NCI-H146 treated with DMSO at 0.1 percent for 48 hours (cell line): ENCODE results near the gene LLGL1.

Experiments
- DNase-seq: peaks from one replicate; lab custom pipeline; 2025; ENCODE audit not compliant: unreplicated experiment; lab: John Stamatoyannopoulos, UW

The LLGL1 gene

DNA sequence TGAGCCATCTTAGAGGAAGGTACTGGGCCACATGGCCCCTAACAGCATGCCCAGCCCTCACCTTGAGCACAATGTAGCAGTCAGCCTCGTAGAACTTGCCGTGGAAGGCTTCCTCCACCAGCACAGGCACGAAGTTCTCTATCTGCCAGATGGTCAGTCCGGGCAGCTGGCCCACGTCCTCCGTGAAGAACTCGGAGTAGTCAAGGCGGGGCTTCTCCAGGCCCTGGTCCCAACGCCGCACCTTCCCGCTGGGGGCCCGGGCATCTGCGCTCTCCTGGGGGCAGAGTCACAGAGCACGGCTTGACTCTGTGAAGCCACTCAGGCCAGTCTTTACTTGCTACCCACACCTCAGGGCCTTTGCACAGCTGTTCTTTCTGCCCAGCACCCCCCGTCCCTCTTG, 25.8 kb downstream of the LLGL1 start:
- DNase-seq, result no peak

DNA sequence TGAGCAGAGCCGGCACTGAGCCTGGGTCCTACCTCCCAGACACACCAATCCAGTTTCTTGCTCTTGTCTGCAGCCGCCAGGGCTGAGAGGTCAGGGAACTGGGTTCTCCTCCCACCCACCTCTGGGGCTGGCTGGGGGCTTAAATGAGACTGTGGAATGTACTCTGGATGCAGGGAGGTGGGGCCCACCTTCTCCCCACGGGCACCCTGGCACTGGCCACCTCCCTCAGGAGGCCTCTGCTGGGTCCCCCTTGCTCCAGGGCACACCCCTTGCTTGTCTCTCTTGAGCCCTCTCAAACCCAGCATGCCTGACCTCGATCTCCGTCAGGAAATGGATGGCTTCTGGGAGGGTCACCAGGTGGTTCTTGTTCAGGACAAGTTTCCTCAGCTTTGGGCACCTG, 26.7 kb downstream of the LLGL1 start:
- no peak for DNase-seq

DNA sequence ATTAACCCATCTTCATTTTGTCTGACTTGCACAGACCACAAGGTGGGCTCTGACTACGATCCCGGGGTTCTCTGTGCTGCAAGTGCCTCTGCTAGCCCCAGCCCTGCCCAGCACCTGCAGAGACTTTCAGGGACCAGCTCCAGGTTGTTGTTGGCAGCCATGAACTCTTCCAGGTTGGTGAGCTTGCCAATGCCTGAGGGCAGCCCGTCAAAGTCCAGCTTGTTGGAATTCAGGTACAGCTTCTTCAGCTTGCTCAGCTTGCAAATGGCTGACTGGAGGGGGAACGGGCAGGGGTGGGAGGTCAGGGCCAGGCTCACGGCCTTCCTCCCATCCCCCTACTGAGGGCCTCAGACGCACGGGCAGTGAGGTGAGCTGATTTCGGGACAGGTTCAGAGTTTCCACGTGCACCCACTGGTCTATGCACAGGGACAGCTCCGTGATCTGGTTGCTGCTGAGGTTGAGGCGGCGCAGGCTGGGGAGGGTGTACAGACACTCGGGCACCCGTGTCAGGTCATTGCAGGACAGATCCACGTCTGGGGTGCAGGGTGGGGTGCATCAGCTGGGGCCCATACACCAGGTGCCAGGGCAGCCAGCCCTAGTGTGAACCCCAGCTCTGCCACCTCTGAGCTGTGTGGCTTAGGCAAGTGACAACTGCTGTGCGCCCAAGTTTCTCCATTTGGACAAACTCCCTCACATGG, 27.9 kb downstream of the LLGL1 start:
- DNase-seq, result no peak

DNA sequence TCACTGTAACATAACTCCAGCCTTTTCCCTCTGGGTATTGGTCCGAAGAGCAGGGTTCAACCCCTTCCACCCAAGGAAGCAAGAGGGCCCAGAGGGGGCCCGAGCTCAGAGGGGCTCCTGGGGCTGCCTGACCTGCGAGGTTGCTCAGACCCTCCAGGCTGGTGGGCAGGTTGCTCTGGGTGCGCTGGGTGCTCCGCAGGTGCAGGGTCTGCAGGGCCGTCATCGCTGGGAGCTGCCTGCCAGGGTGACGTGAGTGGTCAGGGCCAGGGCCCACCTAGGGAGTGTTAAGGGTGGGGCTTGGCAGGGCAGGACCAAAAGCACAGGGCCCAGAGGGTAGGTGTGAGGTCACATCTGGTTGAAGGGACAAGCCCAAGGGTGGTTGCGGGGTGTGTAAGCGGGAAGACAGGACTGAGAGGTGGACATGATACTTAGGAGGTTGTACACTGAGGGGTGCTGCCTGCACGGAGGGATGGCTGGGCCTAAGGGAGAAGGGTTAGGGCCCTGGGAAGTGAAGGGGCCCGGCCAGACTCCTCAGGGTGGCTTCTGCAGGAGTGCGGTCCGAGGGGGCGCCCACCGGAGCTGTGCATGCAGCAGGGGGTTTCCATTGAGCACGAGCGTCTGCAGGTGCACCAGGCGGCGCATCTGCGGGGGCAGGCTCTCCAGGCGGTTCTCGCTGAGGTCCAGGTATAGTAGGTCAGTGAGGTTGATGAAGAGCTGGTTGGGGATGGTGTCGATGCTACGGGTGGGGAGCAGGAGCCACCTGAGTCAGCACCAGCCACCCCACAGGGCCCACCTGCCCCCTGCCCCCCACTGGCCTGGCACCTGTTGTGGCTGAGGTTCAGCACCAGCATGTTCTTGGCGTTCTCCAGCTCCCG, 28.7 kb downstream of the LLGL1 start:
- DNase-seq, result no peak

DNA sequence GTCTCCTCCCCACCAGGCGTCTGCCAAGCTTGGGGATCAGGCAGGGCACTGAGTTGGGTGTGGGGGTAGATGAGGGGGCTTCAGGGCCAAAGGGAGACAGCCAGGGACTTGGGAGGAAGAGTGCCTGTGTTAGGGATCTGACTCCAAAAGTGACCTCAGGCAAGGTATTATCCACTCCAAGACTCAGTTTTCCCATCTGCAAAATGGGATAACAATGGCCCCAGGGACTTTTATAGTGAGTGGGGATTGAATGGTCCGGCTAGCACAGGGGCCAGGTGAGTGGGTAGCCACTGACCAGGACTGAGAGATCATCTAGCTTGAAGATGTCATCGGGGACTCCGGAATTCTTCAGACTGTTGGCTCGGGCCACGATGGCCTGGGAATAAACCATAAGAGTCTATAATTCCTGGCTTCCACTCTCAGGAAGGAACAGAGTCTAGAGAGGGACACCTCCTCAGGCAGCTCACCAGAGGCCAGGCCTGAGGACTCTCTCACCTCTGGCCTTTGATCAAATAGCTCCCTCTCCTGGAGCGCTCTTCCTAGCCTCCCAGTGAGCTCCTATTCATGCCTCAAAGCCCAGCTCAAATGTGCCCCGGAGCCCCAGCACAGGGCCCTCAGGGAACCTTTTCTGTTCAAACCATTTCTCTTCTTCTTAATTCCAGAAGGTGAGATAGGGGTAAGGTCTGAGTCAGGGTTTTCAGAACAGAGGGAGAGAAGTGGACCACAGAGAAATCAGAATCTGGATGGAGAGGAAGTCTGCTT, 29.6 kb downstream of the LLGL1 start:
- no peak for DNase-seq

DNA sequence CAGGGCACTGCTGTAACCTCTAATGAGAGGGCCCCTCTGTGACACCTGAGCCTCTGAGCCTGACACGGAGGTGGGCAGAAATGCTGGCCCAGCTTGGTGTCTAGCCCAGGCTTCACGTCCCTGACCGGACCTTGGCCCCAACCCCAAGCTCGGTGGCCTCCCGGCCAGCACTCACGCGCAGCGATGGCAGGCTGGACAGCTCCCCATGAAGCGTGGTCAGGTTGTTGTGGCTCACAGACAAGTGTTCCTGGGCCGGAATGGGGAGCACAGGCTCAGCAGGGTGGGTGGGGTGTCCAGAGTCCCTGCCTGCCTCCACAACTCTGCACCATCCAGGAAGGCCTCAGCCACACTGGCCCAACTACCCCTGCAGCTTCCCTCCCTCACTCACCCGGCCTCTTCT, 30.9 kb downstream of the LLGL1 start:
- no peak for DNase-seq

DNA sequence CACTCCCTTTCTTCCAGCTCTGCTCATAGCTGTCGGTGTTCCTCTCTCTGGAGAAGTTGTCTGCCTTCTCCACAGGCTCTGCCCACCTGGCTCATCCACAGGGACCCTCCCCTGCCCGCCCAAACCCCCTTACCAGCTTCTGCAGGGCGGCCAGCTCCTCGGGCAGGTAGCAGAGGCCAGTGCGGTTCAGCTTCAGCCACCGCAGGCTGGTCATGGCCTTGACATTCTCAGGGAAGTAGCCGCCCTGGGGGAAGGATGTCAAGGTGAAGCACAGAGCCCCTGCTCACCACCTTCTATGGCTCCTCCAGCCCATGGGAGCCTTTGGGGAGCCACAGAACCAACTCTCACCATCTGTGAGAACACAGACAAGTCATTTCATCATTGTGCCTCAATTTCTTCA, 31.3 kb downstream of the LLGL1 start:
- DNase-seq, result no peak

DNA sequence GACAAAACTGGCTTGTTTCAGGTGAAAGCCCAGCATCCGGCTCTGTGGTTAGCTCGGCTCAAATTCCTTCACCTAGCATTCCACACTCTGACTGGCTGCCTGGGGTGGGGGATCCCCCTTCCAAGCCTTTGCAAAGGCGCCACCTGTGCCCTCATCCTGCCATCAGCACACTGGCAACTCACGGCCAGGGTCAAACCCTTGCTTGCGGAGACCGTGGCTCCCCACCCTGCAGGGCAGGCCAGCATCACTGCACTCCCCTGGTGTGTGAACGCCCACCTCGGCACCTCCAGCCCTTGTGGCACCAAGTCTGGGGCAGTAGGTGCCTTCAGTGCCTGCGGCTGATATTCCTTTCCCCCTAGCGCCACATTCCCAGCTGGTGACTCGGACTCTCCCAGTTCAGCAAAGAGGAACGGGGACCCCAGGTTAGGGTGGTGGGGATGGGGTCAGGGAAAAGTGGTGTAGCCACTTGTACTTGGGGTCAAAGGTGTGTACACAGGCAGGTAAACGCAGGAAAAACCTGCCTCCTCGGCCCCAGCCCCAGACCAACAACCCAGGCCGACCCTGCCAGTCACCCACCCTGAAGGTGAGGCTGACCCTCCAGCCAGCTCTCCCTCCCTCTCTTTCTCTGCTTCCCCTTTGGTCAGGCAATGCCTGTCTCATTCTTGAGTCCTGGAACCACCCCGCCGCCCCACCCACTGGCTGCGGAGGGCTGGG, 32.0 kb downstream of the LLGL1 start:
- DNase-seq, result no peak

DNA sequence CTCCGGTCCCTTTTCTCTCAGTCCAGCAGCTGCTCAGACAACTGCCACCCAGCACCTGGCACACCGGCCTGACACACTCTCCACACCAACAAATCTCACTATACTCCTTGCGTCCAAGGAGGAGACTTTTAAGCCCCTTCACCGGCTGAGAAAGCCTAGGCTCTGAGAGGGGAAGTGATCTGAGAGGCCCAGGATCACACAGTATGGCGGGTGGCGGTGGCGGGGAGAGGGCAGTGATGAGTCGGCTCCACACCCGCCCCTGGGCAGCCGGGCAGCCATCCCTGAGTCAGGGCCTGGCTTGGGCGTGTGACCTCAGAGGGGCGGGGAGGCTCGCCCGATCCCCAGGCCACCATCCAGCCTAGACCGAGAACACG, 32.5 kb downstream of the LLGL1 start:
- DNase-seq, result peak; percentile 45

DNA sequence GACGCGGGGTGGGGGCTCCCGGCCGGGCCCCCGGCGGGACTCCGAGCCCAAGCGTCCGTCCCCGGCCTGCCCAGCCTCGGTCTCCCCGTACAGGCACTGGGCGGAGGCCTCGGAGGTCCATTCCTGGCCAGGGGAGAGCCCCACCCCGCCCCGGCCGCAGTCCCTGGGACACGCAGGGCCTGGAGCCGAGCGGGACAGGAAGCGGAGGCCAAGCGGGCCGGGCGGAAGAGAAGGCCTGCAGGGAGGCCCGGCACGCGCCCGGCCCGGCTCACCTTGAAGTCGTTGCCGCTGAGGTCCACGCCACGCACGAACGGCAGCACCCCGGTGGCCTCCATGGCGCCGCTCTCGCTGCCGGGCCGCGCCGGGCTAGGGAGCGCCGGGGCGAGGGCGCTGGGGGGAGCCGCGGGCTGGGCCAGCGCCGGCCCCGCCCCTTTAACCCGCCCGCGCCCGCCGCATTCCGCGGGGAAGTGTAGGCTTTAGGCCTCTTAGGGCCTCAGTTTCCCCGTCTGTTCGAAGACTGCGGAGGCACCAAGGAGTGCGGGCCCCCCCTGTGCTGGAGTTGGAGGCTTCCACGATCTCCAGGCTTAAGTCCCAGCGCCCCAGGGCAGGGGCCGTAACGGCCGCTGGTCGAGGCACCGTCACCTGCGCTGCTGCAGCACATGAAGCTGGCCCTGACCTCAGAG, 33.1 kb downstream of the LLGL1 start, which contains the start of gene FLII:
Gene FLII (minus strand): TSS at position 383 of the 683 bp plus-strand sequence. CDS start 48 bp downstream, at position 335.
- no peak for DNase-seq

DNA sequence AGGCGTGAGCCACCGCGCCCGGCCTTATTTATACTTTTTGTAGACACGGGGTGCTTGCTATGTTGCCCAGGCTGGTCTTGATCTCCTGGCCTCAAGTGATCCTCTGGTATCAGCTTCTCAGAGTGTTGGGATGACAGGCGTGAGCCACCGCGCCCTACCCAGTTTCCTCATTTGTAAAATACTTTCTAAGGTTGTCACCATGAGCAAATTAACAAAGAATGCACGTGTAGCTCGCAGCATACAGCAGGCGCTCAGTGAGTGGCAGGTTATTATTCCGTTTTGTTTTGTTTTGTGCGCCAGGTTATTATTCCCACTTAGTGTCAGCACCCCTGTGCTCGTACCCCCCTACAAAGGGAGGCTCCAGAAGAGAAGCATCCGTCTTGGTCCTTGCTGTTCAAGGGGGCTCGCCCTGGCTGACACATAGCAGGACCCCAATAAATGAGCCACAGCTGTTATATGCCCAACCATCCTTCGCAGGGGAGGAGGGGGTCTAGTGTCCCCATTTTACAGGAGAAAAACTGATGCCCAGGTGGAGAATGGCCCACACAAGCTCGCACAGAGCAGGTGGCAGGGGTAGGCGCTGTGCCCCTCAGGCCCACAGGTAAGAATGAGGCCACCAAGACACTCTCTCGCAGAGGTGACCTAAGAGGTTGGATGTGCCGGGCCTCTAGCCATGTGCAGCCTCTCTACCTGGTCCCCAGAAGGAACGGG, 34.3 kb downstream of the LLGL1 start:
- DNase-seq, result no peak

DNA sequence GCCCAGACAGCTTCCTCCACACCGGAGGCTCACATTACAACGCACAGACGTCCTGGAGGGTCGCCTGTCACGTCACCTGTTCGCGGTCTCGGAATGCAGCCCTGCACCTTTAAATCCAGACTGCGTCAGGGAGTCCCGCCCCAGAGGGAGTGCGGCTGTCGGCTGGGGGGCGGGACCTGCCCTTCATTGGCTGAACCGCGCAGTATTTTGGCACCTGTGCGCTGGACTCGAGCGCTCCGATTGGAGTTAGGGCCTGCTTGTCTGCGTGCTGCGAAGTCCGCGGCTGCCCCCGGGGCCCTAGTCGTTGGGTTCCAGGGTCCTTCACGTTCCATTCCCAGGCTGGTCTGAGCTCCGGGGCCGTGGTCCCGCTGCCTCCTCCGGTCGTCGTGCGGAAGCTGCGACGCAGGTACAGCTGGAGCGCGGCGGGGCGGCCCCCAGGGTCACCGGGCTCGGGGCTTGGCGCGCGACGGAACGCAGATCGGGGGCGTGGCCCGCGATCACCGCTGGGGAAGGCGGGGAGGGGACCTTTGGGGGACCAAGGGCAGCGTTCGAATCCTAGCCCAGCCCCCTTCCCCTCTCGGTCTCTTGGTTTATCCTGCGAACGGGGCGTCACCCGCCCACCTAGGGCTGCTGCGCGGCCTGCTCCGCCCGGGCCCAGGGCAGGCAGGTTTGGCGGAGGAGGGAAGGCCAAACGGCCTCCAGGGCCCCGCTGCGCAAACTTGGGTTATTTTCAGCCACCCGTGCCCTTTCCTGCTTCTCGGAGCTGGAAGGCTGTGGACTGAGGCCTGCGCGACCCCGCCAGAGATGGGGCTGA, 35.1 kb downstream of the LLGL1 start, which contains the start of gene MIEF2:
Gene MIEF2 (plus strand): TSS at position 331 of the 814 bp plus-strand sequence. CDS start 2,059 bp downstream, outside the sequence.
- peak; percentile 91 for DNase-seq

DNA sequence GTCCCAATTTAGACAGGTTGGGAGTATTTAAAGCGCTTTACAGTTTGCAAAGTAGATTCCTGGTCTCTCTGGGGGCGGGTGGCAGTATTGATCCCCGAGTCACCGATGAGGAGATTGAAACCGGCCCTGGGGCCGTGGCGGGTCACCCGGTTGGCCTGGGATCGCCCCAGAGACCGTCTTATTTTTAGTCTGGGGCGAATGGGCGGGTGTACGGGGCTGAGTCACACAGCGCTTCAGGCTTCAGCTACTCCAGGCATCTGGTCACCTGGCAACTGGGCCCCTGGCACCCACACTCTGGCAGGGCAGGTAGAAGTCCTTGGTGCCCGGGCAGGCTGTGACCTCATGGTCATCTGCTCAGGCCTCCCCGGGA, 35.7 kb downstream of the LLGL1 start:
- no peak for DNase-seq

DNA sequence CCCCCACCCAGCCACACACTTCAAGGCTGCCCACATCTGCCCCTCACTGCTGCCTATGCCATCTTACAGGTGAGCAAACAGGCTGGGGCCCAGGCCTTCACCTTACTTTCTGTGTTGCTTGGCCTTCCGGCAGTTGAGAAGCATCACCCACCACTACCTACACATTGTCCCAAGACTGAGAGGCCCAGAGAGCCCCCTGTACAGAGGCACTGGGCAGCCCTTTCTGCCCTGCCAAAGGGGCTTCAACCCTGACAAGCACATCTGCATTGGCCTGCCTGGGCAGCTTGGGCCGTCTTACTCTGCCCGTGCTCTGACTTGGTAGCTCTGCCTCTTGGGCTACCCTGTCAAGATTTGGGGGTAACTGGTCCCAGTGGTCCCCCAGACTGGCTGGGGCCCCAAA, 36.2 kb downstream of the LLGL1 start:
- DNase-seq, result no peak

DNA sequence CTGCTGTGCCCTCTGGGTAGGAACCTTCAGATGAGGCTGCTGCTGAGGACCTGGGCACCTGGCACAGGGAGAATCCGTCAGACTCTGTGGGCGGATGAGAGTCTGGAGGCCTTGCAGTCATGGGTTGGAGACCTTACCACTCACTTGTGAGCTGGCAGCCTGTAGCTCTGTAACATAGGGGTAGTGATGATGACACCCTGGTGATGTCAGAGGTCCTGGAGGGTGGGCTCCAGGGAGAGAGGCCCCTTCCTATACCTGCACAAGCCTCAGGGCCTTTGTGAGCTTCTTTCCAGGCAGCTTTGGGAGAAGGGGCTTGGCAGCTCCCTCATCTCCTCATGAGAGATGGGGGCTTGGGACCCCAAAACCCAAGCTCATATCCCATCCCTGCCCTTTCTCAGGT, 36.7 kb downstream of the LLGL1 start:
- no peak for DNase-seq

DNA sequence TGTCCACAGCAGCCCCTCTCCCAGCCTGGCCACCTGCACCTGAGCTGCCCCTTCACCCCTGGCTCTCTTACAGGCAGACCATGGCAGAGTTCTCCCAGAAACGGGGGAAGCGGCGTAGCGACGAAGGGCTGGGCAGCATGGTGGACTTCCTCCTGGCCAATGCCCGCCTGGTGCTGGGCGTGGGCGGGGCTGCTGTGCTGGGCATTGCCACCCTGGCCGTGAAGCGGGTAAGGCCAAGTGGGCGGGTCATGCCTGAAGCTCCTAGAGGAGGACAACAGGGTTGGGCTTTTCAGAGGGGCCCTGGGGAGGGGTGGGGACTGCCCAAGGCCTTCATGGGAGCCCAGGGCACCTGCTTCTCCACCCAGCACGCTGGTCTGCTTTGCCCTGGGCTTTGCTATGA, 37.2 kb downstream of the LLGL1 start:
- DNase-seq, result no peak

DNA sequence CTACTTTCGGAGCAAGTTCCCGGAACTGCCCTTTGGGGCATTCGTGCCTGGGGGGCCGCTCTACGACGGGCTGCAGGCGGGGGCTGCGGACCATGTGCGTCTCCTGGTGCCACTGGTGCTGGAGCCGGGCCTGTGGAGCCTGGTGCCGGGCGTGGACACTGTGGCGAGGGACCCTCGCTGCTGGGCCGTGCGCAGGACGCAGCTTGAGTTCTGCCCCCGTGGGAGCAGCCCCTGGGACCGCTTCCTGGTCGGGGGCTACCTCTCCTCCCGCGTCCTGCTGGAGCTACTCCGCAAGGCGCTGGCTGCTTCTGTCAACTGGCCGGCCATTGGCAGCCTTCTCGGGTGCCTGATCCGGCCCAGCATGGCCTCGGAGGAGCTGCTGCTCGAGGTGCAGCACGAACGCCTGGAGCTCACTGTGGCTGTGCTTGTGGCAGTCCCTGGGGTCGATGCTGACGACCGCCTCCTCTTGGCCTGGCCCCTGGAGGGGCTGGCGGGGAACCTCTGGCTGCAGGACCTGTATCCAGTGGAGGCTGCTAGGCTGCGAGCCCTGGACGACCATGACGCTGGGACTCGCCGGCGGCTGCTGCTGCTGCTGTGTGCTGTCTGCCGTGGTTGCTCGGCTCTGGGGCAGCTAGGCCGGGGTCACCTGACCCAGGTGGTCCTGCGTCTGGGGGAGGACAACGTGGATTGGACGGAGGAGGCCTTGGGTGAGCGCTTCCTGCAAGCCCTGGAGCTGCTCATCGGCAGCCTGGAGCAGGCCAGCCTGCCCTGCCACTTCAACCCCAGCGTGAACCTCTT, 38.6 kb downstream of the LLGL1 start:
- no peak for DNase-seq

DNA sequence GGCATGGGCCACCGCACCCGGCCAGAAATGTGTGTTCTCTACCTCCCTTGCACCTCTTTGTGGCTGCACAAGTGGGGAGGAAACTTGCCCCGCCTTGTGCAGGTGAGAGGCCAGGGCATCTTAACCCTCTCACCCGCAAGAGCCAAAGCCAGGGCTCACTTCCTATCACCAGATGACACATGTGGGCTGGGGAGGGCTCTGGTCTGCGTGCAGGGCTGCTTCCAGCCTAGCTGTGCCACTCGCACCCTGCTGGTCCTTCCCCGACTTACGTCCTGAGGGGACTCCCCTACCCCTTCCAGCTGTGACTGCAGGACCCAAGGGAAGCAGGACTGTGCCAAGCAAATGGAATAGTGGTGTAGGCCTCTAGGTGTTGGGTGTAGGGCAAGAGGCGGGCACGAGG, 41.9 kb downstream of the LLGL1 start:
- no peak for DNase-seq
